Fibroblast of villous mesenchyme (primary cell): ENCODE data around the gene SYNPO. TPM values are rescaled to one million over a fixed set of nuclear protein-coding genes. Genes with fewer than 3 reads are reported as not detected.

Experiments used
- DNase-seq: peaks from one replicate; pipeline ENCODE4 v3.0.0-alpha.2; 2010; ENCODE audit warnings: low read depth
- H3K4me3 ChIP-seq: 2 replicates; pipeline ENCODE4 v1.5.1; 2011; ENCODE audit warnings: low read depth, mild to moderate bottlenecking, low read length
- total RNA-seq: library from RNA; depleted of rRNA; stranded (reverse); fragments of >200 nt; gene quantifications from 2 replicates; pipeline ENCODE4 v1.2.3, GENCODE V29; 2012
- TF ChIP-seq, protein P1 (sequence below): IDR thresholded peaks from 2 replicates; pipeline ENCODE4 v1.5.1; 2012; ENCODE audit warnings: low read depth, mild to moderate bottlenecking, low read length; ENCODE audit not compliant: insufficient read depth

The SYNPO gene
- total RNA-seq, 1 donor: 7.3 TPM

DNA sequence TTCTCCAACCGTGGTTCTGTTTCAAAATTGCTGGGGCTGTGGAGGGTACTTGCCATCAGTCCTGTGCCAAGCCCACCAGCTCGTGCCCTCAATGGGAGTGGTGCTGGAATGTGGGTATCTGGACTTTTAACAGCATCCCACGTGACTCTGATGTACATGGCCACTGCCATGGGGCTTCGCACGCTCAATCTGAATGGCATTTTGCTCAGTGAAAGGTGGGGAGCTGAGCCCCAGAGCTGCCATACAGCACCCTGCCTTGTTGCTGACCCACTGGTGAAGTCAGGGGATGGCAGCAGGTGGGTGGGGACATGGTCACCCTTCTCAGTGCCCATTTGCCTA, 16.6 kb upstream of the SYNPO start:
- TF ChIP-seq, protein P1, sequence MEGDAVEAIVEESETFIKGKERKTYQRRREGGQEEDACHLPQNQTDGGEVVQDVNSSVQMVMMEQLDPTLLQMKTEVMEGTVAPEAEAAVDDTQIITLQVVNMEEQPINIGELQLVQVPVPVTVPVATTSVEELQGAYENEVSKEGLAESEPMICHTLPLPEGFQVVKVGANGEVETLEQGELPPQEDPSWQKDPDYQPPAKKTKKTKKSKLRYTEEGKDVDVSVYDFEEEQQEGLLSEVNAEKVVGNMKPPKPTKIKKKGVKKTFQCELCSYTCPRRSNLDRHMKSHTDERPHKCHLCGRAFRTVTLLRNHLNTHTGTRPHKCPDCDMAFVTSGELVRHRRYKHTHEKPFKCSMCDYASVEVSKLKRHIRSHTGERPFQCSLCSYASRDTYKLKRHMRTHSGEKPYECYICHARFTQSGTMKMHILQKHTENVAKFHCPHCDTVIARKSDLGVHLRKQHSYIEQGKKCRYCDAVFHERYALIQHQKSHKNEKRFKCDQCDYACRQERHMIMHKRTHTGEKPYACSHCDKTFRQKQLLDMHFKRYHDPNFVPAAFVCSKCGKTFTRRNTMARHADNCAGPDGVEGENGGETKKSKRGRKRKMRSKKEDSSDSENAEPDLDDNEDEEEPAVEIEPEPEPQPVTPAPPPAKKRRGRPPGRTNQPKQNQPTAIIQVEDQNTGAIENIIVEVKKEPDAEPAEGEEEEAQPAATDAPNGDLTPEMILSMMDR: no peak
- DNase-seq: no peak
- no peak overlapping the region for H3K4me3 ChIP-seq

DNA sequence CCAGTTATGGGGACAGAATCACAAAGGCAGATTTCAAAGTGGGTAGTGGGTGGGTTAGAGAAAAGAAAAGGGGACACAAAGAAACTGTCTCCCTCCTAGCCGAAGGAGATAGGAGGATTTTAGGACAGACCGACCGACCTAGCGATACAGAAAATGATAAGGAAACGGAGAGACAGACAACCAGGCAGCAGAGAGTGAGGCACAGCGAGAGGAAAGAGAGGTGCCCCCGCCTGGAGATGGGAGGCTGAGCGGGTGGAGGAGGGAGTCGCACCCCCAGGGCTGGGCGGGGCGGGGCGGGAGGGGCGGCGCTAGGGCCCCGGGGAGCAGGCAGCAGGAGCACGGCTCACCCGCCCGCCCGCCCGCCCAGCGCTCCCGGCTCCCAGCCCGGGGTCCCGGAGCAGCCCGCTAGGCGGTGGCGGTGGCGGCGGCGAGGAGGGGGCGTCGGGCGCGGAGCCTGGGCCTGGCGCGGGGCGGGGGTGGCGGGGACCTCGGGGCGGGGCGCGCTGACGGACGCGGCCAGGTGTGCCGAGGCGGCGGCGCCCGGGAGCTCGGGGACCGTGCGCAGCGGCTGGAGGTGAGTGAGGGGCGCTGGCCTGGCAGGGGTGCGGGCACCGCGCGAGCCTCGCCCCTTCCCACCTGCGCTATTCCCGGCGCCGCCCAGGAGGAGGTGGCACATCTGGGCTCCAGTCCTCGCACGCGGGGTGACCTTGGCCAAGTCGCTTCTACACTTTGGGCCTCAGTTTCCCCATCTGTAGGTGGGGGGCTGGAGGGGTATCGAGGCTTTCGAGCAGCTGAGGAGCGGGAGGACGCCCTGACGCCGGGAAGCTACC, 15.9 kb upstream of the SYNPO start:
- TF ChIP-seq, protein P1: no peak
- peak overlapping the region; percentile 78 for H3K4me3 ChIP-seq
- no peak for DNase-seq

DNA sequence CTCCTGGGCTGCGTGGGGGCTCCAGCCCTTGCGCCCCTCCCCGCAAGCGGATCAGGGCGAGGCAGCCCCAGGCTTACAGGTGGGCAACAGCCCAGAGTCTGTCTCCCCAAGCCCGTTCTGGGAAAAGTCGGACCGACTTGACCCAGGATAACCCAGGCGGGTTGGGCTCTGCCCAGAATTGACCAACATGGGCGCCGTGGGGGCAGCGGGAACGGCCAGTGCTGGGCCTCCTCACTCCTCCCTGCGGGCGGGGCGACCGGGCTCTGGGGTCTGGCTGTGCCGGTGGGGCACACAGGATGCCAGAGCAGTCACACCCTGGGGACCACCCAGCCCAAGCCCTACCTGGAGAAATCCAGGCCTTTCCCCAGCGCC, 15.3 kb upstream of the SYNPO start:
- TF ChIP-seq, protein P1: no peak
- H3K4me3 ChIP-seq: peak overlapping the region; percentile 78
- no peak for DNase-seq

DNA sequence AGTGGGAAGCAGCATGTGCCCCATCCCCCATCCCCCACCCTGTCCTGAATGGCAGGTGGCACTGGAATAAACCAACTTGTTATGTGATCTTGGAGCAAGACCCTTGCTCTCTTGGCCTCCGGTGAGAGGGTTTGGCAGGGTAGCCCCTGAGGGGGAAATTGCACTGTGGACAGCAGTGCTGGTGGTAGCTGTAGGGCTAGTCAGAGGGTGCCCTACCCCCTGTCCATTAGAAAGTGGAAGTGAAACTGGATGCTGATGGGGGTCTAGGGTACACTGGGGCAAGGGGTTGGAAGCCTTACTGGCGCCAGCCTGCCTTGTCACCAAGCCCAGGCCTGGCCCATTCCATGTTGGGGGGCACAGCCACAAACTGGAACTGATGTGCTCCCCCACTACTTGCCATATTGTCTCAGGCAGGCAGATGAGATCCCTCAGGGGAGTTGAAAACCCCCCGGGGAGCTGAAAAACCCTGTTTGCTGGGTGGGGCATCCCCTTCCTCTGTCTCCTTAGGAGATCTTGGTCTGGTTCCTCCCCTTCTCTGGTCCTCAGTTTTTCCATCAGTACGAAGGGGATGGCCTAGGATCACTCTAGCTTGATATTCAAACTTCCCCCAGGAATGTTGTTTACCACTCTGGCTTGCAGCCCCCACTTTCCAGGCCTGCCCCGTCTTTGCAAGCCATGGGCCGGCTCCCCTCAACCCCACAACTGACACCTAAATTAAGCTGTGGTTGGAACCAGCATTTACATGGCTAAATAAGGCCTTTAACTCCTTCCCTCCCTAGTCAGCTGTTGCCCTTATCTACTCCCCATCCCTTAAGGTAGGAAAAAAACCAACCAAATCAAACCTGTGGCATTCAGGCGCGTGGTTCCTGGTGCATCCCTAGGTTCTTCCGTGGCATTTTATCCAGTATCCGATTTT, 14.4 kb upstream of the SYNPO start:
- H3K4me3 ChIP-seq: peak overlapping the region; percentile 78
- DNase-seq: no peak
- TF ChIP-seq, protein P1: no peak

DNA sequence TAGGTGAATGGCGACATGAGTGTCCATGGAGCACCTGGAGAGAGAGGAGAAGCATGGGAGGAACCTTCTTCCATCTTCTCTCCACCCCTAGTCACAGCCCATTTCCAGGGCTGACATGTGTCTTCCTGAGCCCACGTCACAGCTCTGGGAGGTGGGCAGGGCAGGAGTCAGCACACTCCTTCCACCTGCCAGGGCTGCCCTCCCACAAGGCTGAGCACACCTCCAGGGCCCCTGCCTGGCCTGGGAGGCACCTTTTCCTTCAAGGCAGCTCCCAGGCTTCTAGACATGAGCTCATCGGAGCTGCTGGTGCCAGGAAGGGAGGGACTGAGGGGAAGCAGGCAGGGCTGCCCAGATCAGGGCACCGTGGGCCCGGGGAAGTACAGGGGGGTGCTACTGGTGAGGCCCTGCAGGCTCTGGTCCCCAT, 13.6 kb upstream of the SYNPO start:
- no peak for DNase-seq
- TF ChIP-seq, protein P1: no peak
- H3K4me3 ChIP-seq: no peak overlapping the region

DNA sequence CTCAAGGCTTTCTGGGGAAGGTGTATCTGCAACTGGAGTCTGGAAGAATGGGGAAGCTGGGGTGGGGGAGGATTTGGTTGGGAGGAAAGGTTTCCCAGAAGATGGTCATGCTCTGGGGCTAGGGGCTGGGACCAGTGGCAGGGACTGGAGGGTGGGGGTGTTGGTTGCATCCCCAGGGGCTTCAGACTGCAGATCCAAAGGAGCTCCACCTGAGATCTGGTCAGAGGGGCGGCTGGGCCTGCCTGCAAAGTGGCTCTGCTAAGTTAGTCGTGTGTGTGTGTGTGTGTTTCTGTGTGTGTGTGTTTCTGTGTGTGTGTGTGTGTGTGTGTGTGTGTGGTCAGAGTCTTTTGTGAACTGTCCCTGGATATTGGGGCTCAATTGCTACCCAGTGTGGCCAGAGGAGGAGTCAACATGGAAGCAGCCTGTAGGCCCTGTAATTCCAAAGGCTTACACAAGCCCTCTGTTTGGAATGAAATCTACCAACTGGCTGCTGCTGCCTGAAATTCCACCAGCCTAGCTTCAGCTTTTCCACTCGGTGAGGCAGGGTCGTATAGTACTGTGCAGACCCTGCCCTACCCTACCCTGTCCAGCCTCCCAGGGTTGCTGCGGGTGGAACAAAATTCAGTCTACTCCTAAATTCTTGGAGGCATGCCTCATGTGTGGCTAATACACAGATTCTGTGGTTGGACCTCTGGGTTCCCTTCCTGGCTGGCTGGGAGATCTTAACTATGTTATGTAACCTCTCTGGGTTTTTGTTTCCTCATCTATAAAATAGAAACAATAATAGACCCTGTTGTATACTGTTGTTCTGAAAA, 12.5 kb upstream of the SYNPO start:
- DNase-seq: peak; percentile 67
- TF ChIP-seq, protein P1: no peak
- H3K4me3 ChIP-seq: no peak overlapping the region
